Measurements from ENCODE around the gene TM4SF18. TPM values are rescaled to one million over a fixed set of nuclear protein-coding genes. Genes with fewer than 3 reads are reported as not detected.

TM4SF18 gene
- polyA plus RNA-seq, 3 donors: 23.1 to 31.6 (median 26.6) TPM

DNA sequence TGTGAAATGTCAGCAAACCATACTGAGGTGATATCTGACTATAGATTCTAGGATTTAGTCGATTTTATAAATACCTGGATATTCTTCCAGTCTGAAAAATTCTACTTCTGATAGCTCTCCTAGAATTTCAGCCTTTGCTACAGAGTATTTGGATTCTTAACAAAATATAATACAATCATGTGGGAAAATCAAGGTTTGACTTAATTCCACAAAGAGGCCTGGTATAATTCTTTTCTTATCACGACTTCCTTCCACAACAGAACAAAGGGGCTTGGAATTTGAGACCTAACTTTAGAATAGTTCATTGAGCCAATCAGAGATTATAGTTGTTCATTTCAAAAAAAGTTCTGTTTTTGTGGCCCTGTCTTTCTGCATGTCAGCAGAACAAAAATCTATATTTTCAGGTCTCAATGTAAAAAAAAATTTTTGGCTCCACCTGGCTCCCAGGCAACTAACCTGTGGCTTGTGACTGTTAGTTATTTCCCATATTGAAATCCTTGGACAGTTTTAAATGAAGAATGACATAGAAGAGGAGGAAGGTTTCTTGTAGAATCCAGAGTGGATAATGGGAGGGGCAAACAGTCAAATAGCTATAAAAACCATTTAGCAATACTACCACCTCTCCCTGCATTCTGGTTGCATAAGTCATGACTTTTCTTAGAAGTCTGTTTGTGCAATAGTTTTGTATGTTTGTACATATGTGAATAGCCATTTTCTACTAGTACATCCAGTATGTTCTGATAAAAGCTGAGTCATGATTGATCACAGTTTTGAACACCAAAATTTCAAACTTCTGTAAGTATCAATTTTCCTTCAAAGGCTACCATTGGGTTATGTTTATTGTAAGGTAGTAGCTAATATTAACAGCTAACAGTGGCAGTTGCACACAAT, 40.0 kb upstream of the TM4SF18 start:
- DNase-seq (ENCODE audit: extremely low read depth in 1 of 11, low read depth in 9 of 11, low spot score in 4 of 11): no peak

DNA sequence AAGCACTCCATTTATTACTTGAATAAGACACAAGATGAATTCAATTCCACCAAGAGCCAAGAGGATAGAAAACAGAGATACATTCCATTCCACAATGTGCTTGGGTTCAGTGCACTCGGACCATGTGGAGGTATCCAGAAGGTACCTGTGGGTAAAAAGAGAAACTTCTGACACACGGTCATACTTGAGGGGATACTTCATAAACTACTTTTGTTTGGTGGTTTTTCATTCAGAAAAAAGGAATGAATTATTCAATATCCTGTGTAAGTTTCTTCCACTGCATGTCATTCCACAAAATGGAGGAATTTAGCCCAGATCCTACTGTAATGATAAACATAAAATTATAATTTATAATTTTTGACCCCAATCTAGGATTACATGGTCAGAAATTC, 38.3 kb upstream of the TM4SF18 start:
- DNase-seq (ENCODE audit: extremely low read depth in 1 of 11, low read depth in 9 of 11, low spot score in 4 of 11): no peak

DNA sequence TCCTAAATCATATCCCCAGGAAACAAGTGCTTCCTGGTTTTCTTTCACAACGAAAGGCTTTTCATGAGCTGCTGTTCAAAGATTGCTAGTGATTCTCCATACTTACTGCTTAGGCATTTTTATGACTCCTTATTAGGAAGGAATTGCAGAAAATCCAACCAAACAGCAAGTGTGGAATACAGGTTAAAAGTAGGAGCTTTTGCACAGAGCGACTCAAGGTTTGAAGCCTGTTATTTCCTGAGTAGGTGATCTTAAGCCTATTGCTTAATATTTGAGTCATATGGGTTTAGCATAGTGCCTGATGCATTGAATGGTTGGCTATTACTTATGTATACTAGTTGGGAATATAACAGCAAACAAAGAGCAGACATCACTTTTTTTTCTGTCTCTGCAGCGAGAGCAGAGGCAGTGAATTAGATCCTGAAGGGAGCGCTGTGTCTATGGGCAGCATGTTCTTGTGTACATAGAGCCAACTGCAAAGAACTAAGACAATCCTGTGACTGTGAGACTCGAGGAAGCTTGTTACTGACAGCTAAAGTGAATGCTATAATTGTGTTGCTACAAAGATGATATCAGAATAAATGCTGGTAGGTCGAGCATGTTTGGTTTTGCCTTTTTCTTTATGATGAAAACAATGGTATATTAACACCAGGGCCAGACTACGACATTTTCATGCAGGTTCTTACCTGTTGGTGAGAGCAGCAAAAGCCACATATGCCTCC, 37.7 kb upstream of the TM4SF18 start:
- DNase-seq (ENCODE audit: extremely low read depth in 1 of 11, low read depth in 9 of 11, low spot score in 4 of 11): no peak

DNA sequence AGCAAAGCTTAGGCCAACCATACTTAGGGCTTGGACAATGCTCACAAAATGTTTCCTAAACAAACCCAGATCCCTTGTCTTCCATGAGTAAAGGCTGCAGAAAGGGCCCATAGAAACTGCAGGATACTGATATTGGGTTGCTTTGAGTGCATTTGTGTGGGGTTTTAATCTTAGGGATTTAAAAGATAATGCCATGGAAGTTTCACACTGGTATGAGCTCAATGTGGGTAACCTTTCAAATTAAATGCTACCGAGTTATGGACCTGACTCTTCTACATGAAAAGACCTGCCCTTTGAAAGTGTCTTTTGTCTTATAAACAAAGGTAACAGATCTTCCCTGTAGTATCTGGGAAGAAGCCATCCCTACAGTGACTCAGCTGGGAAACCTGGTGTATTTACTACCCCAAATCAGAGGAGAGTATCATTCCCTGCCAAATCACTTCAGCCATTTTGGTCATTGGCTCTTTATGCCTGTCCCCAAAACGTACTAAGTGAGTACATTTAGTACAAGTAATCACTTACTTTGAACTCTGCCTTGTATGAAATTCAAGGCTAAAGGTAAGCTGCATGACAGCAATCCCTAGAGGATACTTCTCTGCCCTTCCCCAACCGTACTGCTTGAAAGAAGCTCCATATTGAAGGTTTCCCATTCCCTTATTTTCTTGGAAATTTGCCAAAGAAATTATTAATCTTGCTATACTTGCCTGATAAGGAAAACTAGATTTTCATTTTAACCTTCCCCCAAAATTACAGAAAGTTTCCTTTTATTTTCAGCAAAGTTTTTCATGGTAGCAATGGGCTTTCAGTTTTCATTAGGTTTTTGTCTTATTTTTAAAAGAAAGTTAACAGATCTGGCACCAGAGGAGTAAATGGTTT, 36.8 kb upstream of the TM4SF18 start:
- no peak for DNase-seq (ENCODE audit: extremely low read depth in 1 of 11, low read depth in 9 of 11, low spot score in 4 of 11)

GRCh38 chr3:149368674-149369497, 35.5 kb upstream of the TM4SF18 start:
- DNase-seq (ENCODE audit: extremely low read depth in 1 of 11, low read depth in 9 of 11, low spot score in 4 of 11): no peak

DNA sequence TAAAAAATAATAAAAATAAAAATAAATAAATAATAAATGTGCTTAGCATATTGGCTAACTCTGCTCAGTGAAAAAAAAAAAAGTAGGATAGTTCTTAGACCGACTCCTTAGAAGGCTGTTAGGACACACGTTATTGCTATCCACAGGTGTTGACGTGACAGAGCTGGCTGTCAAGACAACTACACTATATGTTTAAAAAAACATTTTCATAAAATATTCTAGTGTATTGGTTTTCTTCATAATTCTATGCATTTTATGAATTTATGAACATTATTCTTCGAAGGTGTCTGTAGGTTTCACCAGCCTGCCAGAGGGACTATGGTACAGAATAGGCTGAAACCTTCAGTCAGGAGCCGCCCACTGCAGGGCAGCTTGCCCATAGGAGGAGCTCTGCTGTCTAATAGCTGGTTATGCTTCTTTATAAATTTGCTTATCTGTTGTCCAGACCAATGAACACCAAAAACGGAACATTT, 34.8 kb upstream of the TM4SF18 start:
- DNase-seq (ENCODE audit: extremely low read depth in 1 of 11, low read depth in 9 of 11, low spot score in 4 of 11): no peak

DNA sequence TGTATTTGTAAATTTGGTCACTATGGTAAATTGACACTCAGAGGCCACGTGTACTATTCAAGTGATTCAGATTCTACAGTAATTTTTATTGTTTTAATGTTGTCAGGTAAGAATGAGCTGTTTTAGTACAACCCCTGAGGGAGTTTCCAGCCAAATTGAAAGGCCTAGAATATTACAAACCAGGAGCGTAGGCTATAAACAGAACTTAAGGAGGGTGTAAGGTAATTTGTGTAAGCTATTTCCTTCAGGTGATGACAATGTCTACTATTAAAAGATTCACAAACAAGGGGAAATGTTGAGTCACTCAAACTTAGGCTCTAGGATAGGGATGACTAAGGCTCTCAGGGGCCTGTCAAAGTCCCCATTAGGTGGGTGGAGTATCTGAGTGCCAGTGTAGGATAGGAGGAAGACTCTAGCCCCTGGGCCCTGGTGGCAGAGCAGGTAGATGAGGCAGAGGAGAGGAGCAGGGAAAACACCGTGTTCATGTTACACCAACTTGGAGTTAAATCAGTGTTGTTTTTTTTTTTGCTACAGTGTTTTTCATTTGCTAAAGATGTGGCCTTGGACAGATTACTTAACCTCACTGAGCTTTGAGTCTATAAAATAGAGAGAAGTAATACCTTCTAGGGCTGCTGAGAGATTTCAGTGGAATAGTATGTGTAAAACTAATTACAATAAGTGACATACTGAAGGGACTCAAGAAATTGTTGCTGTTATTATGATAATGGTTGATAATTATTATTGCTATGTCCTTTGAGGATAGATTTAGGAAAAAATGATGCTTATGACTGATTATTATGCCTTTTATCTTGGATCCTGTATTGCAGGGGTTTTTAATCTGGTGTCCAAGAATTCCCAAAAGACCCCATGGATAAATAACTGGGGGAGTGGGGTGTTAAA, 33.8 kb upstream of the TM4SF18 start:
- DNase-seq (ENCODE audit: extremely low read depth in 1 of 11, low read depth in 9 of 11, low spot score in 4 of 11): no peak

DNA sequence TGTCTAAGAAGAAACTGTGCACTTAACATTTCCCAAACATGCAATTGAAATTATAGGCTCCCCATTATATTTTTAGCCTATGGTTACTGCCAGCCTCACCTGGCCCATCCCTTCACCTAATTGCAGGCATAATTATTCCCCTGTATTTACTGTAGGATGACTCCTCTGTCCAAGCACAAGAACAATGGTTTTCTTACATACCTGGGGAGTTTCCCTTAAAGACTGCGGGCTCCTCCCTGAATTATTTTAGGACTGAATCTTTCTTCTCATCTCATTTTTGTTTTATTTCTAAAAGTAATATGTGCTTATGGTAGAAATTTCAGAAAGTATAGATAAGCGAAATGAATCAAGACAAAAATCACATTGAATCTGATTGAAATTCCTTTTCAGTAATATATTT, 32.6 kb upstream of the TM4SF18 start:
- no peak for DNase-seq (ENCODE audit: extremely low read depth in 1 of 11, low read depth in 9 of 11, low spot score in 4 of 11)

DNA sequence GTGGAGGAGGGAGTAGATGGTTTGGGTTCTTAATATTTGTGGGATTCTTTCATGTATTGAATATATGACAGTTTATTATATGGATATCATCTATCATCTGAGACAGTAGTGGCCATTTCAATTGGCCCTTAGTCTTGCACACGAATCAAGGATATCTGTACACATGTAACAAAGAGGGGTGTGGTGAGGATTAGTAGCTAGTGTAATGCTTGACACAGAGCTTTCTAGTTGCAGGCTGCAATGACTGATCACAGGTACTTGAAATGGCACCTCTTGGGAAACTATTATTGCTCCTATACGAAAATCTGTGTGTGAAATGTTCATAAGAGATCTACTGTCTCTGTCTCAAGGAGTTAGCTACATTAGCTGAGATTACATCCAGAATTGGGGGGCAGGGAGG, 31.2 kb upstream of the TM4SF18 start:
- DNase-seq (ENCODE audit: extremely low read depth in 1 of 11, low read depth in 9 of 11, low spot score in 4 of 11): no peak

GRCh38 chr3:149363053-149363452, 29.6 kb upstream of the TM4SF18 start:
- DNase-seq (ENCODE audit: extremely low read depth in 1 of 11, low read depth in 9 of 11, low spot score in 4 of 11): no peak

DNA sequence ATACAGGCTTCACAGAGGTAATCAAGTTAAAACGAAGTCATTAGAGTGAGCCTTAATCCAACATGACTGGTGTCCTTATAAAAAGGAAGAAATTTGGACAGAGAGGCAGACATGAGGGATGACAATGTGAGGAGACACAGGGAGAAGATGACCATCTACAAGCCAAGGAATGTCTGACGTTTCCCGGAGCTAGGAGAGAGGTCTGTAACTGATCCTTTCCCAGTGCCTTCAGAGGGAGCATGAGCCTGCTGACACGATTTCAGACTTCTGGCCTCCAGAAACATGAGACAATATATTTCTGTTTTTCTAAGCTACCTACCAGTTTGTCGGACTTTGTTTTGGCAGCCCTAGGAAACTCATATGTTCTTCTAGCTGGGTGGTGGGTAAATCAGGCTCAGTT, 28.9 kb upstream of the TM4SF18 start:
- no peak for DNase-seq (ENCODE audit: extremely low read depth in 1 of 11, low read depth in 9 of 11, low spot score in 4 of 11)

- no peak for DNase-seq (ENCODE audit: extremely low read depth in 1 of 11, low read depth in 9 of 11, low spot score in 4 of 11)
These were observed 23.2 kb upstream of the TM4SF18 start for GRCh38 chr3:149356630-149357029.

- no peak for DNase-seq (ENCODE audit: extremely low read depth in 1 of 11, low read depth in 9 of 11, low spot score in 4 of 11)
These were observed 22.7 kb upstream of the TM4SF18 start for GRCh38 chr3:149356044-149356592.

DNA sequence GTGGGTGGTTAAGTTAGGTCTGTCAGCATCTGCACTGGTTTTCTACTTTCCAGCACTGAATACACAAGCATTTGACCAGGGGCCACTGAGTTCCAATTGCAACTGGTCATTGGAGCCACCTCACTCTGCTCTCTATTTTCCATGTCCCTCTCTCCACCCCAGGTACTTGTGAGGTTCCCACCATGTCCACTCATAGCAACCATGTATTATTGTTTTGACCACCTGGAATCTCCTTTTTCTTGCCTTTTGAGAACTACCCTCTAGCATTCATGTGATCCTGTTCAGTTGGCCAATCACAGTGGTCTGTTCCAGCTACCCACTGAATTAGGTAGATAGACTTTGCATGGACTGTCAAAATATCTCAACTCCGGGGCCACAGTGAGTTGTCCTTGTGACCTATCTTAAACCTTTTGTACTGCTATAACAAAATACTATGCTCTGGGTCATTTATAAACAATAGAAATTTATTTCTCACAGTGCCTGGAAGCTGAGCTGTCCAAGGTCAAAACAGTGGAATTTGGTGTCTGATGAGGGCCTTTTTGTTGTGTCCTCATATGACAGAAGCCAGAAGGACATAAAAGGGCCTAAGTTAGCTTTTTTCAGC, 20.2 kb upstream of the TM4SF18 start:
- no peak for DNase-seq (ENCODE audit: extremely low read depth in 1 of 11, low read depth in 9 of 11, low spot score in 4 of 11)

- no peak for DNase-seq (ENCODE audit: extremely low read depth in 1 of 11, low read depth in 9 of 11, low spot score in 4 of 11)
These were observed 19.1 kb upstream of the TM4SF18 start for GRCh38 chr3:149352556-149352955.

GRCh38 chr3:149343951-149344350, 10.5 kb upstream of the TM4SF18 start:
- DNase-seq (ENCODE audit: extremely low read depth in 1 of 11, low read depth in 9 of 11, low spot score in 4 of 11): no peak

All from renal cortex interstitium (tissue), 11 donors.